Activated T-cell treated with anti-CD3 and anti-CD28 coated beads, Interleukin-2, amount 50 U/mL, for 4 hours (primary cell): ENCODE data around the gene ERRFI1. TPM values are rescaled to one million over a fixed set of nuclear protein-coding genes. Genes with fewer than 3 reads are reported as not detected.

ENCODE experiments used
- ATAC-seq, 2 donors: fragments of 200-7000 bp; cut with Tn5 transposase; one replicate each; pipeline ENCODE4 v1.10.0; 2021
- DNase-seq: peaks from one replicate; pipeline ENCODE4 v3.0.0-alpha.2; 2020
- H3K27me3 Mint-ChIP-seq: one replicate; pipeline ENCODE4 v1.8.0; 2021; ENCODE audit warnings: low read depth, mixed read lengths
- H3K36me3 Mint-ChIP-seq: one replicate; pipeline ENCODE4 v1.8.0; 2022; ENCODE audit warnings: mixed read lengths; ENCODE audit not compliant: insufficient read depth
- H3K4me1 Mint-ChIP-seq: one replicate; pipeline ENCODE4 v1.8.0; 2021; ENCODE audit warnings: low read depth, mixed read lengths
- H3K4me3 Mint-ChIP-seq: one replicate; pipeline ENCODE4 v1.8.0; 2021; ENCODE audit warnings: mild to moderate bottlenecking, moderate library complexity, mixed read lengths
- H3K9me3 Mint-ChIP-seq: one replicate; pipeline ENCODE4 v1.8.0; 2021; ENCODE audit warnings: mixed read lengths
- total RNA-seq, 3 donors: library from RNA; stranded (reverse); gene quantifications; one replicate each; pipeline ENCODE4 v1.2.1, GENCODE V29; 2021

The ERRFI1 gene
- total RNA-seq, 3 donors from 2014 or later: 2.9 to 4.6 (median 3.3) TPM

GRCh38 chr1:7991504-7992440, 34.3 kb downstream of the ERRFI1 start:
- Mint-ChIP-seq H3K36me3 (peaks cover 11% of the 10 kb centered on the region), H3K4me3 (no peak overlapping the region), H3K9me3 (no peaks in the 10 kb centered on the region), H3K27me3 (no peaks in the 10 kb centered on the region), H3K4me1 (no peaks in the 10 kb centered on the region)
- no peak for ATAC-seq
- no peak for DNase-seq

GRCh38 chr1:7989762-7990428, 36.2 kb downstream of the ERRFI1 start:
- no peaks in the 10 kb centered on the region for H3K4me1 Mint-ChIP-seq
- ATAC-seq (no peak), DNase-seq (no peak)
- H3K27me3 Mint-ChIP-seq: no peaks in the 10 kb centered on the region
- no peak overlapping the region for H3K4me3 Mint-ChIP-seq
- peaks cover 21% of the 10 kb centered on the region for H3K36me3 Mint-ChIP-seq
- no peaks in the 10 kb centered on the region for H3K9me3 Mint-ChIP-seq

DNA sequence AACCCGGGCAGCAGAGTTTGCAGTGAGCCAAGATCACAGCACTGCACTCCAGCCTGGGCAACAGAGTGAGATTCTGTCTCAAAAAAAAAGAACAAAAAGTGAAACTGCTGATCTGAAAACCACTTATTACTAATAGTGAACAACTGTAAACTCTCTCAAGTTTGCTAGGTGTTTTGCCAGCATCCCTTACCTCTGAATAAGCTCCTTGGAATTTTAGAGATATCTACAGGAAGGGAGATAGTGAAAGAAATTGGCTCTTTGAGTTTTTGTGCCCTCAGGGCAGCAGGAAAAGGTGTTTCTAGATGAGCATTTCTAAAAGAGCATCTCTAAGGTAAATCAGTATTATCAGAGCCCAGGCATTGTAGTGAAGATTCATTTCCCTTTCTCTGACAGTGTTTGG, 37.5 kb downstream of the ERRFI1 start:
- no peak overlapping the region for H3K4me3 Mint-ChIP-seq
- ATAC-seq: no peak
- H3K36me3 Mint-ChIP-seq: peaks cover 29% of the 10 kb centered on the region

DNA sequence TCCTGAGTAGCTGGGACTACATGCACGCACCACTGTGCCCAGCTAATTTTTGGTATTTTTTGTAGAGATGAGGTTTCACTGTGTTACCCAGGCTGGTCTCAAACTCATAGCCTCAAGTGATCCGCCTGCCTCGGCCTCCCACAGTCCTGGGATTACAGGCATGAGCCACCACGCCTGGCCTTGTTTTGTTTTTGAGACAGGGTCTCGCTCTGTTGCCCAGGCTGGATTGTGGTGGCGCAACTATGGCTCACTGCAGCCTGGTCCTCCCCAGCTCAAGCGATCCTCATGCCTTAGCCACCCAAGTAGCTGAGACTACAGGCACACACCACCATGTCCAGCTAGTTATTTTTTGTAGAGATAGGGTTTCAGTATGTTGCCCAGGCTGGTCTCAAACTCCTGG, 38.6 kb downstream of the ERRFI1 start:
- peaks cover 3% of the 10 kb centered on the region for H3K4me1 Mint-ChIP-seq
- ATAC-seq (no peak), DNase-seq (no peak)
- H3K4me3 Mint-ChIP-seq: no peak overlapping the region
- no peaks in the 10 kb centered on the region for H3K9me3 Mint-ChIP-seq
- H3K27me3 Mint-ChIP-seq: no peaks in the 10 kb centered on the region
- peaks cover 31% of the 10 kb centered on the region for H3K36me3 Mint-ChIP-seq

More for the DNA sequence above, 37.5 kb downstream of the ERRFI1 start:
- DNase-seq: no peak
- H3K4me1 Mint-ChIP-seq: no peaks in the 10 kb centered on the region
- H3K27me3 Mint-ChIP-seq: no peaks in the 10 kb centered on the region
- no peaks in the 10 kb centered on the region for H3K9me3 Mint-ChIP-seq

GRCh38 chr1:7985851-7986612, 40.1 kb downstream of the ERRFI1 start:
- Mint-ChIP-seq H3K4me1 (peaks cover 7% of the 10 kb centered on the region), H3K9me3 (no peaks in the 10 kb centered on the region), H3K4me3 (no peak overlapping the region), H3K27me3 (no peaks in the 10 kb centered on the region), H3K36me3 (peaks cover 35% of the 10 kb centered on the region)
- no peak for DNase-seq
- no peak for ATAC-seq

DNA sequence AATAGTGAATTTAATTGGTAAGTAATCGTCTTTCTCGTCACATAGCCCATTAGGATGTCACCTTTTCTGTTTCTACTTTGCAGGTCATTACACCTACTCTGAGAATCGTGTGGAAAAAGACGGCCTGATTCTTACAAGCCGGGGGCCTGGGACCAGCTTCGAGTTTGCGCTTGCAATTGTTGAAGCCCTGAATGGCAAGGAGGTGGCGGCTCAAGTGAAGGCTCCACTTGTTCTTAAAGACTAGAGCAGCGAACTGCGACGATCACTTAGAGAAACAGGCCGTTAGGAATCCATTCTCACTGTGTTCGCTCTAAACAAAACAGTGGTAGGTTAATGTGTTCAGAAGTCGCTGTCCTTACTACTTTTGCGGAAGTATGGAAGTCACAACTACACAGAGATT, 41.3 kb downstream of the ERRFI1 start:
- ATAC-seq: no peak
- Mint-ChIP-seq H3K4me3 (no peak overlapping the region), H3K9me3 (no peaks in the 10 kb centered on the region), H3K27me3 (no peaks in the 10 kb centered on the region), H3K4me1 (peaks cover 7% of the 10 kb centered on the region), H3K36me3 (peaks cover 33% of the 10 kb centered on the region)
- no peak for DNase-seq

DNA sequence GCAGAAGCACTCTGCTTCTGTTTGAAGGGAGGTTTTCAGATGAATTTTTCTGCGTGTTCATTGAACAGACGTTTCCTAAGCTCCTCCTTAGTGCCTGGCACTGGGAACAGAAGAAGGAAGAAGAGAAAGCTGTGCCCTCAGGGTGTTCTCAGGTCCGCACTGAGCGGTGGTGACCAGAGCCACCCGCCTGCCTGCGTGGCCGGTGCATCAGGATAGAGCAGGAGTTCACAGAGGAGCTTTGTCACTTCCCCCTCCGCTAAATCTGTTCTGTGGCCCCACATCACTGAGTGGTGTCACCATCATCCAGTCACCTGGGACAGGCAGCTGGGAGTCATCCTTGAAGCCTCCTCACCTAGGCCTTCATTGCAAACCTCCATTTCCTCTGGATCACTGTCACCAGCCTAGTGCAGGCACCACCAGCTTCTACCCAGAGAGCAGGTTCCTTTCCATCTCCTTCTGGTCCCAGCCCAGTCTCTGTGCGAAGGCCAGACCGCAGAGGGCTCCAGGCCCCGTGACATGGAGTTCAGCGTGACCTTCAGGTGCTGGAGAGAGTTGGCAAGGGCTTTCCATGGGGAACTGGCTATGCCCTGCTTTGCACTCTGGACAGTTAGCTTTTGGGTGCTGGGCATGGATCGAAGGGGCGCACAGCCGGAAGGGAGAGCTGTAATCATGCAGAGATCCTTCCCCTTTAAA, 42.9 kb downstream of the ERRFI1 start:
- no peaks in the 10 kb centered on the region for H3K27me3 Mint-ChIP-seq
- ATAC-seq: no peak
- no peaks in the 10 kb centered on the region for H3K9me3 Mint-ChIP-seq
- peaks cover 38% of the 10 kb centered on the region for H3K36me3 Mint-ChIP-seq
- no peak for DNase-seq
- H3K4me1 Mint-ChIP-seq: peaks cover 7% of the 10 kb centered on the region
- H3K4me3 Mint-ChIP-seq: no peak overlapping the region

DNA sequence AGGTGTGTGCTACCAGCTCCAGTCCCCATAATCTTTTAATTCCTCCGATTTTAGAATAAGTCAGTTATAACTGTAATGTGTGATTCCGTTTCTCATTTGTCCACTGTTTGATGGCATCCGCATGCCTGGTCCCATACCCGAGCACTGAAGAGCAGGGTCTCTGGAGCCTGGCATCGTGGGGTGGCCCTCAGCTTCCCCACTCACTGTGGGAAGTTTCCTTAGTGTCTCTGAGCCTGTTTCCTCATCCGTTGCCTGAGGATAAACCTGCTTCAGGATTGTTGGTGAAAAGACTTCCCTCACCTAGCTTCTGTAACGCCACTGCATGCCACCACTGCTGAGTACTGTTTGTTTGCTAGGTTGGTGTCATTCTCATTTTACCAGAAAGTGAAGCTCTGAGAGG, 45.1 kb downstream of the ERRFI1 start:
- ATAC-seq (no peak), DNase-seq (no peak)
- Mint-ChIP-seq H3K27me3 (no peaks in the 10 kb centered on the region), H3K9me3 (no peaks in the 10 kb centered on the region), H3K36me3 (peaks cover 35% of the 10 kb centered on the region), H3K4me3 (no peak overlapping the region), H3K4me1 (peaks cover 7% of the 10 kb centered on the region)

DNA sequence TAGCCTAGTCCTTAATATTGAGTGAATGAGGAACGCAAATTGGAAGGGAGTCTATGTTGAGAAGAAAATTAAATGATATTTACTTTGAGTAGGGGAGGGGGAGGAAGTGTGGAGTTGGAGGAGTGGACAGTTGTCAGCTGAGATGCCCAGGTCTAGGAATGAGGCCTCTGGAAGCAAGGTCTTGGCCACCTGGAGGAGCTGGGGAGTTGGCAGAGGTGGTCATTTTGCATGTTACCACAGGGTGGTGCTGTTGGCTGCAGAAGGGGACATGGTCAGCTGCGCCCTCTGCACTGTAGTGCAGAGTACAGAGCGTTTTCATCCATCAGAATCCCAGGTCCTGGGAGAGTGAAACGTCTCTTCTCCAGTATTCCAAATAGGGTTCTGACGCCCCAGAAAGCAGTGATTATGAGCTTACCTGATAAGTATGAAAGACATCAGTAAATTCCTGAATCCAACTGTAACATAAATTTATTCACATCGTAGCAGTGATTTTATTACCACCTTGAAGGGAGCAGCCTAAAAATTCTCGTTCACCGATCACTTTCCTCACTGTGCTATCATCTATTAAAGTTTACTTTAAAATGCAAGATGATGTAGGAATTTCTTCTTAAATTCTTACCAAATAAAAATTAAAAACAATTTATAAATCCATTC, 50.8 kb downstream of the ERRFI1 start:
- no peak for DNase-seq
- no peaks in the 10 kb centered on the region for H3K27me3 Mint-ChIP-seq
- peaks cover 2% of the 10 kb centered on the region for H3K4me1 Mint-ChIP-seq
- H3K4me3 Mint-ChIP-seq: no peak overlapping the region
- peaks cover 22% of the 10 kb centered on the region for H3K36me3 Mint-ChIP-seq
- no peaks in the 10 kb centered on the region for H3K9me3 Mint-ChIP-seq
- peak; percentile 74 to 89 for ATAC-seq

DNA sequence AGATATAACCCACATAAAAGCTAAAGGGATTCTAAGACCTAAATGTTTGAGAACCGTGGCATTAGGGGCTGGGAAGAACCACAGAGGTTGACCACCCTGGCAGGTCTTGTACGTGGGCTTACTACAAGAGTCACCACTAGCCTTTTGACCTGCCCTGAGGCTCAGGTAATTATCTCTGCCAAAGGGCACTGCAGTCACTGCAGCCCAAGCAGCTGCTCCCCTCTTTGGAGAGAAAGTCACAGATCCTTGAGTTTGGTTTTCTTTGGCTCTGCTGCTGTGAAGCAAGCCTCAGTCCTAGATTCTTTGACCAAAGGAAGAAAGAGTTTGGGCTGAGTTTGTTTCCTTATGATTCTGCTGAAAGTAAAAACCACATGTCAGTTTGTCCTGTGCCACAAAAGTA, 53.0 kb downstream of the ERRFI1 start:
- ATAC-seq (no peak), DNase-seq (no peak)
- no peaks in the 10 kb centered on the region for H3K27me3 Mint-ChIP-seq
- H3K4me3 Mint-ChIP-seq: no peak overlapping the region
- H3K4me1 Mint-ChIP-seq: peaks cover 2% of the 10 kb centered on the region
- H3K36me3 Mint-ChIP-seq: peaks cover 26% of the 10 kb centered on the region
- H3K9me3 Mint-ChIP-seq: no peaks in the 10 kb centered on the region

- ATAC-seq (no peak), DNase-seq (no peak)
- Mint-ChIP-seq H3K9me3 (no peaks in the 10 kb centered on the region), H3K4me3 (no peak overlapping the region), H3K27me3 (no peaks in the 10 kb centered on the region), H3K4me1 (peaks cover 4% of the 10 kb centered on the region), H3K36me3 (peaks cover 27% of the 10 kb centered on the region)
These were observed 53.8 kb downstream of the ERRFI1 start for GRCh38 chr1:7972285-7972684.

GRCh38 chr1:7971024-7971423, 55.1 kb downstream of the ERRFI1 start:
- Mint-ChIP-seq H3K27me3 (no peaks in the 10 kb centered on the region), H3K36me3 (peaks cover 33% of the 10 kb centered on the region)

DNA sequence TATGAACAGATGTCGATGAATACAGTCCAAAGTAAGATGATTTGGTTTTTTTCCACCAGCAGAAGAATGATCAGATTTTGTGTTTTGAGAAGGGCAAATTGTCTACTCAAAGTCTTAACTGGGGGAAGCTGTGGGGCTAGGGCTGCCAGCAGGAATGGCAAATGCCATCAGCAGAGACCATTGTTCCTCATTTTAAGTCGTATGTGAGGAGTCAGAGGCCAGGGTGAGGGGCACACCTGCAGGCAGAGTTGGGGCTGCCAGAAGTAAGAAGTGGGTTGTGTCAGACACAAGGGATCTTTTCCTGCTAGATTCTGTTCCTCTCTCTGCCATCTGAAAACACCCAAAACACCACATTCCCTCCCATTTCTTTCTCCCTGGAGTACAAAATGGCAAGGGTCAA, 55.9 kb downstream of the ERRFI1 start:
- DNase-seq (no peak), ATAC-seq (no peak)
- Mint-ChIP-seq H3K9me3 (no peaks in the 10 kb centered on the region), H3K4me3 (no peak overlapping the region), H3K4me1 (peaks cover 20% of the 10 kb centered on the region), H3K27me3 (no peaks in the 10 kb centered on the region), H3K36me3 (peaks cover 39% of the 10 kb centered on the region)

More at GRCh38 chr1:7971024-7971423, 55.1 kb downstream of the ERRFI1 start:
- DNase-seq (no peak), ATAC-seq (no peak)
- Mint-ChIP-seq H3K4me3 (no peak overlapping the region), H3K4me1 (peaks cover 14% of the 10 kb centered on the region), H3K9me3 (no peaks in the 10 kb centered on the region)
